H54 (cell line): ENCODE data around the gene STAG1.
"Not testable (repeated sequence)": the region's sequence is repeated elsewhere in the genome, so short reads cannot be mapped to it uniquely, and the experiment has no call there.

Experiments used
- DNase-seq: peaks from one replicate; pipeline ENCODE4 v3.0.0; 2011; ENCODE audit warnings: low spot score, mixed read lengths; ENCODE audit not compliant: insufficient read length
- FAIRE-seq: peaks from 3 replicates; lab custom pipeline; 2011; peaks lifted over from hg19 to GRCh38; lab: Jason Lieb, UNC
- POLR2A ChIP-seq: IDR thresholded peaks from 2 replicates; pipeline ENCODE4 v1.6.1; 2011; ENCODE audit warnings: low read depth, mild to moderate bottlenecking, low read length

The STAG1 gene

GRCh38 chr3:136752172-136752421 is at the start of gene STAG1:
Gene STAG1, minus strand, starts transcription at chr3:136752378. Its CDS starts 121,480 bp downstream, at chr3:136630898.
- no peak for DNase-seq
- FAIRE-seq: no peak
- TF ChIP-seq POLR2A: peak; percentile 36

- DNase-seq, FAIRE-seq: not testable (repeated sequence)
These were observed 49.0 kb upstream of the STAG1 start for GRCh38 chr3:136801146-136801545.

- FAIRE-seq: no peak
- TF ChIP-seq POLR2A: no peak
- DNase-seq: no peak
These were observed 40.6 kb upstream of the STAG1 start for GRCh38 chr3:136792556-136793330.

DNA sequence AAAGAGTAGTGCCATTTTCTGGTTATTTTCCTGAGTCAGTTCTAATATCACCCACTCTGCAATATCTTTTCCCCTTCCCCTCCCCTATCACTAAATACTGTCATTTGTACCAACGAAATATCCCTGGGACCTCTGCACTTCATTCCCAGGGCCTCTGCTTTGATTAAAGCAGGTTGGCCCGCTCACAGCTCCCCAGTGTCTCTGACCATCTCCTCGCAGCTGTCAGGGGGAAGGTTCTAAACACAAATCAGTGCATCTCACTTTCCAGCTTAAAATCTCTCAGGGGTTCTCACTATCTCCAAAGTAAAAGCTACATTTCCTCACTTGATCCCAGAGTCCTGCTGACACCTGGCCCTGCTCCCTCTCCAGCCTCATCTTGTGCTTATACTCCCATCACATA is 38.6 kb upstream of the STAG1 start:
- DNase-seq (no peak), FAIRE-seq (no peak)
- no peak for TF ChIP-seq POLR2A

DNA sequence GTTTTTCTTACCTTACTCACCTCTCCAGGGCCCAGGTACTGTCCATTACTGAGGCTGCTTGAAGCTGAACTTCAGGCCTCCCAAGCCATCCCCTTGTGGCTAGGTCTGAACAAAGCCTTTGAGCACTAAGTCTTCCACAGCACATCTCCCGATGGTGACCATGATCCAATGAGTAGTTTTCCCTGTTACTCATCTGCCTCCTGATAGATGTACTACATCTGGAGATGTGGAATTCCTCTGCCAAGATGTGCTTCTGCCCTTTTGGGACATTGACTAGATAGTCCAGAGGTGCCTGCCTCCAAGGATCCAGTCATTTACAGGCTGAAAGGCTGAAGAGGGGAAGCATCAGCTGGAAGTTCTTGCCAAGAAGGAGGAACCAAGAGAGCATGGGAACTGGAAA is 37.8 kb upstream of the STAG1 start:
- FAIRE-seq (no peak), DNase-seq (no peak)
- TF ChIP-seq POLR2A: no peak

DNA sequence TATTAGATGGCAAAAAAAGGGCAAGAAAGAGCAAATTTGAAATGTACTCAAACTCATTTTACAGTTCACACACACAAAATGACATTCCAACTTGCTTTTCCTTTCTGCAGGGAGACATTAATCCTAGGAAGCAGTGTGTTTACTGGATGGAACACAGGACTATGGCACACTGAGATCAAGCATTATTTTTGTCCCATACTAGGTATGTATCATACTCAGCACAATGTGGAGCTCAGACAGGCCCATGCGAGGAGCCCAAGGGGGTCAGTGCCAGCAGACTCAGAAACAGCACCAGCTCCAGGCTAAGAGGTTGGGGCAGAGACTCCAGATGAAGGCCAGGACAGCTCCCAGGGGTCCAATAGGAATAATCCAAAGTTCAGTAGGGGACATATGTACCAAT is 36.0 kb upstream of the STAG1 start:
- no peak for TF ChIP-seq POLR2A
- no peak for FAIRE-seq

DNA sequence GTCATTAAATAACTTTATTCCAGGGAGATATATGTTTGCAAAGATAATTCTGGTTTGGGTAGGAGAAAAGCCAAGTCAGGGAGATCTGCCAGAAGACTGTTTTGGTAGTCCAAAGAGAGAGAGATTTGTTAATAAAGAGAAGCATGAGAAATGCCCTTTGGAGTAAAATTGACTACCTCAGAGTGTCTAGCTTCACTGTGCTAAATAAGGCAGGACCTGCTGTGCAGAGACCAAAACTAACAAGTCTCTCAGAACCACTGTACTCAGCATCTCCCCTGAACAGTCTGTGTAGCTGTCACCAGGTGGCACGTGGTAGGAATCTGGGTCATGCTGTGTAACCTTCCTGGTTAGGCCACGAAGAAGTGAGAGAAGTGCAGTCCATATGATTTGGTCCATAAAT is 35.2 kb upstream of the STAG1 start:
- no peak for DNase-seq
- FAIRE-seq: no peak
- no peak for TF ChIP-seq POLR2A

More for the DNA sequence above, 36.0 kb upstream of the STAG1 start:
- DNase-seq: no peak

- DNase-seq (no peak), FAIRE-seq (no peak)
- TF ChIP-seq POLR2A: no peak
These were observed 31.6 kb upstream of the STAG1 start for GRCh38 chr3:136783708-136784191.

DNA sequence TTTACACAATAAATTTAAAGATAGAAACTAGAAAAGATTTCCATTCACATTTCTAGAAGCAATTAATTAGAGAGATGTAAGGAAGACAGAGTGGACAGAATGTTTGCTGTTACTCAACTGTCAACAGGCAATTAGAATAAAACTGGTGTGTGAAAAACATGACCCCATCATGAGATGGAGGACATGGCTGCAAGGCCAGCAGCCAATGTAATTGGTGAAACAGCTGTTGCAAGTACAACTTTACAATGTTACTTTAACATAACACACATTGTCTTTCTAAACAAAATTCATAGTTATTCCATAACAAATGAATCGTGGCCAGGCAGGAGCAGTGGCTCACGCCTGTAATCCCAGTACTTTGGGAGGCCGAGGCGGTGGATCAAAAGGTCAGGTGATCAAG is 28.6 kb upstream of the STAG1 start:
- no peak for TF ChIP-seq POLR2A
- DNase-seq (no peak), FAIRE-seq (no peak)

GRCh38 chr3:136778865-136779264 is 26.7 kb upstream of the STAG1 start:
- DNase-seq: no peak
- FAIRE-seq: no peak

GRCh38 chr3:136772709-136773108 is 20.5 kb upstream of the STAG1 start:
- FAIRE-seq: peak; percentile 85
- no peak for DNase-seq
- no peak for TF ChIP-seq POLR2A

More at GRCh38 chr3:136778865-136779264, 26.7 kb upstream of the STAG1 start:
- TF ChIP-seq POLR2A: no peak

DNA sequence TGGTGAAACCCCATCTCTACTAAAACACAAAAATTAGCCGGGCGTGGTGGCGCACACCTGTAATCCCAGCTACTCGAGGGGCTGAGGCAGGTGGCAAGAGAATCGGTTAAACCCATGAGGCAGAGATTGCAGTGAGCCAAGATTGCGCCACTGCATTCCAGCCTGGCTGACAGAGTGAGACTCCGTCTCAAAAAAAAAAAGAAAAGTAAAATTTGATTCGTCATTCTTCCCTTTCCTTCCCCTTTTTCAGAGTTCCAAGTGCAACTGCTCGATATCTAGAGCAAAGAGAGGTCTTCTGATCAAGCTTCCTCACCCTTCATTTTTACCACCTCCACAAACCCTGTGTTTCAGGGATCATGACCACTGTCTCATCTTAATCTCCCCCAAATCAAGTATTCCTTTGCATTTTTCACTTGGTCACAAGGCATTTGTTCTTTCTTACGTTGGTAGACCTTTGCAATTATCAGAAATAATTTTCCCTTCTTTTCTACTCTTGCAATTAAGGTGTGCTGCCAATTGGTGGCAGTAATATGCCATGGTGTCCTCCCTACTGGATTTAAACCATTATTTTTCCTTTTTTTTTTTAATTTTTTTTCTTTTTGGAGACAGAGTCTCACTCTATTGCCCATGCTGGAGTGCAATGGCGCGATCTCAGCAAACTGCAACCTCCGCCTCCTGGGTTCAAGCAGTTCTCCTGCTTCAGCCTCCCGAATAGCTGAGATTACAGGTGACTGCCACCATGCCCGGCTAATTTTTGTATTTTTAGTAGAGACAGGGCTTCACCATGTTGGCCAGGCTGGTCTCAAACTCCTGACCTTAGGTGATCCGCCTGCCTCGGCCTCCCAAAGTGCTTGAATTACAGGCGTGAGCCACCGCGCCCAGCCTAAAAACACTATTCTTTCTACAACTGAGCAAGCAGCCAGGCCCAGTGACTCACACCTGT is 6.3 kb upstream of the STAG1 start:
- not testable (repeated sequence) for FAIRE-seq, DNase-seq

GRCh38 chr3:136755192-136755591 is 3.0 kb upstream of the STAG1 start:
- no peak for TF ChIP-seq POLR2A
- DNase-seq (no peak), FAIRE-seq (no peak)

- DNase-seq (no peak), FAIRE-seq (no peak)
- TF ChIP-seq POLR2A: no peak
These were observed 1.3 kb upstream of the STAG1 start for GRCh38 chr3:136753326-136753939.
